ACHN (cell line): ENCODE results near the gene ANKRD55.
"Not testable (repeated sequence)": the region's sequence is repeated elsewhere in the genome, so short reads cannot be mapped to it uniquely, and the experiment has no call there.

Experiments used
- DNase-seq: peaks from one replicate; pipeline ENCODE4 v3.0.0-alpha.2; 2015
- in situ Hi-C: cut with HindIII; loops from 2 replicates; pipeline ENCODE4 v1.10.0; 2017; ENCODE audit warnings: low sequenced_read_pairs, low pct_ligation_motif_present, low pct_unique_long_range_greater_than_20kb

The ANKRD55 gene

GRCh38 chr5:56233230-56233629 is at the start of gene ANKRD55:
ANKRD55 (minus strand) TSS chr5:56233330; CDS start chr5:56232913, 417 bp downstream.
- in situ Hi-C loops, result no loop called here
- DNase-seq, result no peak

- no peak for DNase-seq
- in situ Hi-C loops, result no loop called here
Observed at GRCh38 chr5:56282216-56282615, 49.1 kb upstream of the ANKRD55 start.

GRCh38 chr5:56281489-56282165 is 48.5 kb upstream of the ANKRD55 start:
- in situ Hi-C loops, result no loop called here
- DNase-seq, result no peak

GRCh38 chr5:56279979-56280378 is 46.8 kb upstream of the ANKRD55 start:
- in situ Hi-C loops, result no loop called here
- DNase-seq, result peak; percentile 86

GRCh38 chr5:56279291-56279690 is 46.2 kb upstream of the ANKRD55 start:
- in situ Hi-C loops, result no loop called here
- DNase-seq, result no peak

GRCh38 chr5:56278335-56278753 is 45.2 kb upstream of the ANKRD55 start:
- in situ Hi-C loops, result no loop called here
- DNase-seq, result peak; percentile 79

- in situ Hi-C loops, result no loop called here
- no peak for DNase-seq
Observed at GRCh38 chr5:56277573-56277972, 44.4 kb upstream of the ANKRD55 start.

- DNase-seq, result no peak
- in situ Hi-C loops, result no loop called here
Observed at GRCh38 chr5:56273376-56273955, 40.3 kb upstream of the ANKRD55 start.

- in situ Hi-C loops, result no loop called here
Observed at GRCh38 chr5:56272765-56273164, 39.6 kb upstream of the ANKRD55 start.

GRCh38 chr5:56270568-56271392 is 37.6 kb upstream of the ANKRD55 start:
- peak; percentile 79 for DNase-seq
- in situ Hi-C loops, result no loop called here

More at GRCh38 chr5:56272765-56273164, 39.6 kb upstream of the ANKRD55 start:
- no peak for DNase-seq

- in situ Hi-C loops, result no loop called here
- DNase-seq, result peak; percentile 37
Observed at GRCh38 chr5:56270058-56270457, 36.9 kb upstream of the ANKRD55 start.

GRCh38 chr5:56269216-56269927 is 36.2 kb upstream of the ANKRD55 start:
- in situ Hi-C loops, result no loop called here
- DNase-seq, result peak; percentile 58

- in situ Hi-C loops, DNase-seq: not testable (repeated sequence)
Observed at GRCh38 chr5:56268707-56269106, 35.6 kb upstream of the ANKRD55 start.

- in situ Hi-C loops, result no loop called here
Observed at GRCh38 chr5:56267856-56268255, 34.7 kb upstream of the ANKRD55 start.

GRCh38 chr5:56264417-56265025 is 31.4 kb upstream of the ANKRD55 start:
- in situ Hi-C loops, result no loop called here
- peak; percentile 60 for DNase-seq

More at GRCh38 chr5:56267856-56268255, 34.7 kb upstream of the ANKRD55 start:
- no peak for DNase-seq

GRCh38 chr5:56262279-56262678 is 29.1 kb upstream of the ANKRD55 start:
- no peak for DNase-seq

GRCh38 chr5:56259002-56259511 is 25.9 kb upstream of the ANKRD55 start:
- in situ Hi-C loops, result no loop called here
- peak; percentile 28 for DNase-seq

More at GRCh38 chr5:56262279-56262678, 29.1 kb upstream of the ANKRD55 start:
- in situ Hi-C loops, result no loop called here
